ENCODE measurements around the gene RASA3.

Gene RASA3

GRCh38 chr13:114116734-114117133 lies 15.7 kb downstream of the RASA3 start:
- TF ChIP-seq GATA2 (IDR thresholded peaks at IDR 0.05; ENCODE audit: low read depth, low read length) (no peak), GATA3 (IDR thresholded peaks at IDR 0.05; ENCODE audit: low read depth, low read length) (no peak)

- TF ChIP-seq GATA2 (IDR thresholded peaks at IDR 0.05; ENCODE audit: low read depth, low read length) (no peak), GATA3 (IDR thresholded peaks at IDR 0.05; ENCODE audit: low read depth, low read length) (no peak)
Measured at GRCh38 chr13:114115796-114116195, 16.6 kb downstream of the RASA3 start.

GRCh38 chr13:114115191-114115671 lies 17.2 kb downstream of the RASA3 start:
- TF ChIP-seq GATA3 (IDR thresholded peaks at IDR 0.05; ENCODE audit: low read depth, low read length) = no peak
- no peak for TF ChIP-seq GATA2 (IDR thresholded peaks at IDR 0.05; ENCODE audit: low read depth, low read length)

- TF ChIP-seq GATA3 (IDR thresholded peaks at IDR 0.05; ENCODE audit: low read depth, low read length) (no peak), GATA2 (IDR thresholded peaks at IDR 0.05; ENCODE audit: low read depth, low read length) (no peak)
Measured at GRCh38 chr13:114114006-114114640, 18.3 kb downstream of the RASA3 start.

DNA sequence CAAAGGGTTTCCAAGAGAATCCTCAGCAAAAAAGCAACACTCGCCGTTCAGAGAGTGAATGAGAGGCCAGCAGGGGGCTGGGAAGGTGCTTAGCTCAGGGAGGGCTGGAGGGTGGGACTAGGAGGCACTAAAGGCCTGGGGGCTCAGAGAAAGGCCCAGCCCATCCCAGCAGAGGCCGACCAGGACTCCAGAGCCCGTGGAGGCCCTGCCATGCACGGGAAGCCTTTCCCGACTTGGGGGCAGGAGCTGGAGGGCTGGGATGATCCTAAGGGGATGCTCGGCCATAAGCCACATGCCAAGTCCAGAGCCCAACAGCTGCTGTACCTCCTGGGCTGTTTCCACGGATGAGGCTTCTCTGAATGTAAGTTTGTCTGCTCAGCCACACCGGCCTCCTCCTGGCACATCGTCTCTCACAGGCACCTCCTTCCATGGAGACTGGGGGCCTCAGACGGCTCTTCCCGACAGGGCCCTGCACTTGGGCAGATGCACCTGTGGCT lies 19.5 kb downstream of the RASA3 start:
- TF ChIP-seq GATA3 (IDR thresholded peaks at IDR 0.05; ENCODE audit: low read depth, low read length) (no peak), GATA2 (IDR thresholded peaks at IDR 0.05; ENCODE audit: low read depth, low read length) (no peak)

DNA sequence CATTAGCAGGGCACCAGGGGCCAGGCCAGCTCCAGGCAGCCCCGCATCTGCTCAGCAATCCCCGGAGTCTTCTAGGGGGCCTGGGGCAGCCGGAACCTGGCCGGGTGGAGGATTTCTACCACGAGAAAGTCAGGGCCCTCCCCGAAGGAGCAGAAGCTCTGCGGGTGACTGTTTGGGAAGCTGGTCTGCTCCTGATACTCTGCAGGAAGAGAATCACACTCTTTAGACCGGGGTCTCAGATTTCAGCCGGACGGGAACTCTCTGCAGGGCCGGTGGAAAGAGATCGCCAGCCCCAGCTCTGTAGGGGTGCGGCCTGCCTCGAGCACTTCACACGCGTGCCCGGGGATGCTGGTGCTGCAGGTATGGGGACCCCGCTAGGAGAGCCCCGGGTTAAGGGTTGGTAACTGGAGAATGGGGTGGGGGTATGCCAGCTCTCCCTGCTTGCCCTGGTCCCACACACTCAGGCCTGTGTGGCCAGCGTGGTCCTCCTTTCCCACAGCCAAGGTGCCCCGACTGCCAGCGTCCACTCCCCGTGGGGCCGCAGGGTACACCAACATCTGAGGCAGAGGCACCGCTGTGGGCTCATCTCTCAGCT lies 20.1 kb downstream of the RASA3 start:
- TF ChIP-seq GATA3 (IDR thresholded peaks at IDR 0.05; ENCODE audit: low read depth, low read length) (no peak), GATA2 (IDR thresholded peaks at IDR 0.05; ENCODE audit: low read depth, low read length) (no peak)

- TF ChIP-seq GATA2 (IDR thresholded peaks at IDR 0.05; ENCODE audit: low read depth, low read length) (no peak), GATA3 (IDR thresholded peaks at IDR 0.05; ENCODE audit: low read depth, low read length) (no peak)
Measured at GRCh38 chr13:114111577-114111976, 20.8 kb downstream of the RASA3 start.

GRCh38 chr13:114110091-114110829 lies 22.2 kb downstream of the RASA3 start:
- TF ChIP-seq GATA3 (IDR thresholded peaks at IDR 0.05; ENCODE audit: low read depth, low read length) (no peak), GATA2 (IDR thresholded peaks at IDR 0.05; ENCODE audit: low read depth, low read length) (no peak)

DNA sequence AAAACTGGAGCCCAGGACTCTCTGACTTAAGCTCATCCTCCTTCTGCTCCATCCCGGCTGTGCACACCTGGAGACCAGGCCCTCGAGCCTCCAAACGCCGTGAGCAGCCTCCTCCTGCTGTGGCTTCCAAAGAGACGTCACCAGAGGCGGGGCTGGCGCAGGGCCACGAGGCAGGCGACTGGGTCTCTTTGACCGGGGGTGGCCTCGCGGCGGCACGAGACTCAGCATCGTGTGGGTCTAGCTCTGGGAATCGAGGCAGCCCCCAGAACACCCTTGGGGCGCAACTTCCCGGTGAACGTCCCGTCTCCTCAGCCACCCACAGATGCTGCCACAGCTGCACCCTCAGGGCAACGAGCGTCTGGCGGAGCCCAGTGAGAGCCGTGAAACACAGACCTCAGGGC lies 22.8 kb downstream of the RASA3 start:
- no peak for TF ChIP-seq GATA2 (IDR thresholded peaks at IDR 0.05; ENCODE audit: low read depth, low read length)
- no peak for TF ChIP-seq GATA3 (IDR thresholded peaks at IDR 0.05; ENCODE audit: low read depth, low read length)

- TF ChIP-seq GATA3 (IDR thresholded peaks at IDR 0.05; ENCODE audit: low read depth, low read length) (no peak), GATA2 (IDR thresholded peaks at IDR 0.05; ENCODE audit: low read depth, low read length) (no peak)
Measured at GRCh38 chr13:114108894-114109293, 23.5 kb downstream of the RASA3 start.

DNA sequence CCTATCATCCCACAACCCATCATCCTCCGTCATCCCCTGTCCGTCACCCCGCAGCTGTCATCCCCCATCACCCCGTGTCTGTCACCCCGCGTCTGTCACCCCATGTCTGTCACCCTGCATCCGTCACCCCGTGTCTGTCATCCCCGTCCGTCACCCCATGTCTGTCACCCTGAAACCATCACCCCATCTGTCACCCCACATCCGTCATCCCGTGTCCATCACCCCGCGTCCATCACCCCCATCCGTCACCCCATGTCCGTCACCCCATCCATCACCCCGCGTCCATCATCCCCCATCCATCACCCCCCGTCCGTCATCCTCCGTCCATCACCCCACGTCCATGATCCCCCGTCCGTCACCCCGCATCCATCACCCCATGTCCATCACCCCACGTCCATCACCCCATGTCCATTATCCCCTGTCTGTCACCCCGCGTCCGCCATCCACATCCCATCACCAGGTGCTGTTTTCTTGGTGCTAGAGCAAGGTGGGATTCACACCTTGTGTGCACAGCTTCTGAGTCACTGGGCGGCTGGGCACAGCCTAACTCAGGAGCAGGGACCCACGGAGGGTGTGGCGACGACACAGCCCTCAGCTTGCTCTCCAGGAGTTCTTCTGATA lies 24.2 kb downstream of the RASA3 start:
- TF ChIP-seq GATA3 (IDR thresholded peaks at IDR 0.05; ENCODE audit: low read depth, low read length) (no peak), GATA2 (IDR thresholded peaks at IDR 0.05; ENCODE audit: low read depth, low read length) (no peak)

- no peak for TF ChIP-seq GATA3 (IDR thresholded peaks at IDR 0.05; ENCODE audit: low read depth, low read length)
- TF ChIP-seq GATA2 (IDR thresholded peaks at IDR 0.05; ENCODE audit: low read depth, low read length) = no peak
Measured at GRCh38 chr13:114107686-114108081, 24.7 kb downstream of the RASA3 start.

DNA sequence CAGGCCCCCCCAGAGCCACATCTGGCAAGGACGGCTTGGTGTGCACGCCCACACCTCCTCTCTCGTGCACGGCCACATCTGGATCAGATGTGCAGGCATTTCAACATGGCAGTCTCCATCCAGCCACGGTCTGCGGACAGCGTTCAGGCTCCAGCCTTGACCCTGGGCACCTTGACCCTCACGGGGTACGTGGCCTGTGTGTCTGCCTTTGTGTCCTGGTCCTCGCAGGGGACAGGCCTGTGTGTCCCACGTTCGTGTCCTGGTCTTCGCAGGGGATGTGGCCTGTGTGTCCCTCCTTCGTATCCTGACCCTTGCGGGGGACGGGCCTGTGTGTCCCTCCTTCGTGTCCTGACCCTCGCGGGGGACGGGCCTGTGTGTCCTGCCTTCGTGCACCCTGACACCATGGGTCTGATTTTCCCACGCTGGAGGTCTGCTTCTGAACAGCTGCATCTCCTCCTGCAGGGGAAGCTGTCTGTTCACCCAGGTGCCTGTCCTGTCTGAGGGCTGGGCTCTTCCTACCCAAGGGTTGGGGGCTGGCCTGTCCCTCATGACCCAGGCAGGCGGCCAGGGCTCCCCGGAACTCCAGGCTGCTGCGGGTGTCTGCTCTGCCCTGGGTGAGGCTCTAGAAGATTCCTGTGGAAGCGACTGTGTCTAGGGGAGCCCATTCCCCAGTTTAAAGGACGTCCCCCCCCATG lies 25.3 kb downstream of the RASA3 start:
- no peak for TF ChIP-seq GATA3 (IDR thresholded peaks at IDR 0.05; ENCODE audit: low read depth, low read length)
- no peak for TF ChIP-seq GATA2 (IDR thresholded peaks at IDR 0.05; ENCODE audit: low read depth, low read length)

DNA sequence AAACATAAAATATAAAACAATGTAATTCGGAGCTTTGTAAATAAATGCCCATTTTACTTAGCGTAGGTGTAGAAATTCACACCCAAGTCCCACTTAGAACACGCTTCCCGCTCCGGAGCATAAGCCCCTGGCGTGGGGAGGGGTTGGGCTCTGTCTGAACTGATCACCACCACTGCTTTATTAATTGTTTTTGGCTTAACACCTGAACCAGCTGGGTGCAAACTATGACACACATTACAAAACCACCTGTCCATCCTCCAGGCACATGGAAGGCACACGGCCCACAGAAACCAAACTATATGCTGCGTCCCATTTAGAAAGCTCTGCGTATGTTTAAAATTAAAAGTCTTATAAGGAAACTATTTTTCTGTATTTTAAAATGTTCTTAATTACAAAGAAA lies 25.9 kb downstream of the RASA3 start:
- TF ChIP-seq GATA2 (IDR thresholded peaks at IDR 0.05; ENCODE audit: low read depth, low read length) (no peak), GATA3 (IDR thresholded peaks at IDR 0.05; ENCODE audit: low read depth, low read length) (no peak)
